Adrenal gland (tissue), 5 donors: ENCODE data around the gene RPH3AL.

Experiments used
- CTCF ChIP-seq, 6 experiments: fragments of 450-650 bp in 4 of 6; fragments of 200-600 bp in 2 of 6; sonication (generic) in 1 of 6; IDR thresholded peaks; 1 replicate in 5 of 6; 2 replicates in 1 of 6; pipeline versions ENCODE4 v1.5.1 to v1.8.0; 2016 to 2021; ENCODE audit warnings: antibody characterized with exemption in 6 of 6, mild to moderate bottlenecking in 2 of 6, moderate library complexity in 1 of 6
- POLR2A ChIP-seq, 2 donors: fragments of 450-650 bp; IDR thresholded peaks; one replicate each; pipeline ENCODE4 v1.6.1; 2017; ENCODE audit warnings: antibody characterized with exemption in 2 of 2, mild to moderate bottlenecking in 2 of 2, moderate library complexity in 1 of 2
- donor health status: DM: no; HTN: no; CAD: no.

- TF ChIP-seq CTCF (IDR thresholded peaks at IDR 0.05) (no peak), POLR2A (IDR thresholded peaks at IDR 0.05) (no peak)
Measured at GRCh38 chr17:193841-194806, 158.5 kb downstream of the RPH3AL start.
